Measurements from ENCODE around the gene SV2B. TPM values are rescaled to one million over a fixed set of nuclear protein-coding genes. Genes with fewer than 3 reads are reported as not detected.

Gene SV2B
- total RNA-seq, 1 experiment from 2014 or later: not detected

- Histone ChIP-seq H2BK120ac (ENCODE audit: low read depth, low read length, poor library complexity, severe bottlenecking) (no peak overlapping the region), H4K20me1 (ENCODE audit: control insufficient read depth, insufficient read depth, insufficient read length) (no peaks in the 10 kb centered on the region), H3K18ac (ENCODE audit: insufficient read length, low read depth, low read length) (no peak overlapping the region), H2AFZ (ENCODE audit: low read length) (no peak overlapping the region), H2BK20ac (ENCODE audit: low read depth, low read length, poor library complexity, severe bottlenecking) (no peak overlapping the region), H4K5ac (ENCODE audit: insufficient read length, low read depth, low read length) (no peak overlapping the region), H3T11ph (ENCODE audit: low read length) (no peak overlapping the region), H3K79me2 (ENCODE audit: insufficient read depth, low read length) (no peaks in the 10 kb centered on the region), H3K9me3 (ENCODE audit: control insufficient read depth, low read depth, low read length) (no peaks in the 10 kb centered on the region), H3K23me2 (ENCODE audit: insufficient read length, low read depth, low read length, poor library complexity, severe bottlenecking) (no peaks in the 10 kb centered on the region), H4K8ac (replicated peaks; ENCODE audit: insufficient read length, low read depth, low read length) (no peak overlapping the region), H2AK5ac (ENCODE audit: insufficient read length, low read length) (no peak overlapping the region), H3K79me1 (ENCODE audit: insufficient read depth, low read depth, low read length, poor library complexity, severe bottlenecking) (no peaks in the 10 kb centered on the region), H3K4ac (ENCODE audit: low read depth, low read length) (no peak overlapping the region), H4K91ac (ENCODE audit: insufficient read length, low read depth, low read length) (no peak overlapping the region), H2BK12ac (ENCODE audit: insufficient read length, low read depth, low read length) (no peak overlapping the region), H2BK15ac (ENCODE audit: low read depth, low read length) (no peak overlapping the region), H3K23ac (ENCODE audit: insufficient read length, low read depth, low read length) (no peak overlapping the region), H3K14ac (ENCODE audit: insufficient read depth, low read length) (no peak overlapping the region), H3K9ac (ENCODE audit: extremely low read depth, insufficient read length, low read length) (no peak overlapping the region), H3K4me2 (ENCODE audit: insufficient read depth, insufficient read length, low read length) (no peak overlapping the region), H2BK5ac (ENCODE audit: insufficient read length, low read length) (no peak overlapping the region), H3K27ac (ENCODE audit: insufficient read length, low read depth, low read length) (no peak overlapping the region), H3K27me3 (ENCODE audit: insufficient read depth, low read length) (no peaks in the 10 kb centered on the region), H3K56ac (ENCODE audit: insufficient read length, low read depth, low read length) (no peak overlapping the region), H3K4me1 (ENCODE audit: insufficient read depth, low read length) (no peaks in the 10 kb centered on the region)
- DNase-seq: no peak
- H3K27ac Mint-ChIP-seq: no peak overlapping the region
- H3K4me3 Mint-ChIP-seq: no peak overlapping the region
- peaks cover 9% of the 10 kb centered on the region for H3K27me3 Mint-ChIP-seq (ENCODE audit: low read depth)
- no peaks in the 10 kb centered on the region for H3K4me1 Mint-ChIP-seq
- no CpG with 5 or more reads among the region's 3 CpGs for WGBS (ENCODE audit: extremely low coverage, insufficient read length, low lambda C conversion rate)
- H3K9me3 Mint-ChIP-seq: no peaks in the 10 kb centered on the region; a peak in 1 of 5 replicates
- no peaks in the 10 kb centered on the region for H3K36me3 Mint-ChIP-seq (ENCODE audit: insufficient read depth in 1 of 3, low read depth in 3 of 3)
- TF ChIP-seq CTCF (conservative IDR thresholded peaks at IDR 0.05): no peak
Measured at GRCh38 chr15:91254766-91255165, 154.7 kb downstream of the SV2B start.

Measured in H9 (cell line).